NCI-H526 treated with DMSO at 0.1 percent for 48 hours (cell line): ENCODE data around the gene C5orf22.
"Not testable (repeated sequence)": the region's sequence is repeated elsewhere in the genome, so short reads cannot be mapped to it uniquely, and the experiment has no call there.

Experiments
- DNase-seq: peaks from one replicate; lab custom pipeline; 2025; lab: John Stamatoyannopoulos, UW

The C5orf22 gene

GRCh38 chr5:31554552-31554951 is 22.5 kb downstream of the C5orf22 start:
- no peak for DNase-seq

DNA sequence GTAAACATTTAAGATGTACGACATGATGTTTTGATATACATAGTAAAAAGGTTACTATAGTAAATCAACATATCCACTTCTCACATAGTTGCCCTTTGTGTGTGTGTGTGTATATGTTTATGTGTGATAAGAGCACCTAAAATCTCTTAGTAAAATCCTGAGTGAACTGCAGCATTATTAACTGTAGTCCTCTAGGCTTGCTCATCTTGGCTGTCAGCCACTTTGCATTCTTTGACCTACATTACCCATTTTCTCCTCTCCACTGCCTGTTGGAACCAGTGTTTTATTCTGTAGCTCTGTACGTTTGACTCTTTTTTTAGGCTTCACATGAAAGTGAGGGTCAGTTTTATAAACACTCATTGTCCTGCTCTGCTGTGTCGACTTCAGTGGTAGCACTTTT is 24.4 kb downstream of the C5orf22 start:
- no peak for DNase-seq

- DNase-seq, result no peak
Measured at GRCh38 chr5:31559942-31560341, 27.8 kb downstream of the C5orf22 start.

GRCh38 chr5:31561946-31562345 is 29.8 kb downstream of the C5orf22 start:
- DNase-seq, result no peak

DNA sequence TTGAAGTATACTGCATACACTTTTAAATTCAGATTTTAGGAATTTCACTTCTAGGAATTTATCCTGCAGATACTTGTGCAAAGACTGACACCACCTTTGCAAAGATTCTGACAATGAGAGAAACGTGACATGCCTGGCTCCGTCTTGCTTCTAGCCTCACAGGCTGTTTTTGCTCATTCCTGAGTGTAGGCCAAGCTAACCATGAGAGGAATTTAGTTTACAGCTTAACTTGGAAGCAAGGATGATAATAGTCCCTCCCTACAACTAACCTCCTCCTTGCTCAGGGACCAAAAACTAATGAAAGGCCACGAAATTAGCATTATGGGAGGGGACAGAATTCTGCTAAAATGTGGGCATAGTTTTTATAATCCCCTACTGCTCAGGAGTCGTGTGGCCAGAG is 31.1 kb downstream of the C5orf22 start:
- DNase-seq, result no peak

GRCh38 chr5:31566362-31566761 is 34.3 kb downstream of the C5orf22 start:
- DNase-seq, result not testable (repeated sequence)

GRCh38 chr5:31568302-31568835 is 36.3 kb downstream of the C5orf22 start:
- no peak for DNase-seq

- no peak for DNase-seq
Measured at GRCh38 chr5:31569068-31569467, 37.0 kb downstream of the C5orf22 start.

GRCh38 chr5:31573494-31574142 is 41.5 kb downstream of the C5orf22 start:
- DNase-seq, result no peak

- DNase-seq, result no peak
Measured at GRCh38 chr5:31574772-31575171, 42.7 kb downstream of the C5orf22 start.

- DNase-seq, result no peak
Measured at GRCh38 chr5:31577438-31577837, 45.3 kb downstream of the C5orf22 start.

DNA sequence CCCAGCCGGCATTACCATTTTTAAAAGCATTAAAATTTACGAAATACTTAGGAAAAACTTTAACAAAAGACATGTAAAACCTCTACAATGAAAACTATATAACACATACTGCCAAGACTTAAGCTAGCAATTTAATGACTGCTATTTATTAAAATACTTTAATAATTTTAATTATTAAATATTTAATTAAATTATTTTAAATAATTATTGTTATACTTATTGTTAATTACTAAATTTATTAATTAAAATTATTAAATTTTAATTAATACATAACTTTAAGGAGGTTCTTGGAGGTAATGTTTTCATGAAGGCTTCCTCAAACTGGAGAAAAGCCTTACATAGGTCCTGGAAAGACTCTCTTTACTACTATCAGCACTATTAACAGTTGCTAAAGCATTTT is 47.5 kb downstream of the C5orf22 start:
- DNase-seq, result no peak

- DNase-seq, result peak; percentile 39
Measured at GRCh38 chr5:31581498-31582099, 49.5 kb downstream of the C5orf22 start.

DNA sequence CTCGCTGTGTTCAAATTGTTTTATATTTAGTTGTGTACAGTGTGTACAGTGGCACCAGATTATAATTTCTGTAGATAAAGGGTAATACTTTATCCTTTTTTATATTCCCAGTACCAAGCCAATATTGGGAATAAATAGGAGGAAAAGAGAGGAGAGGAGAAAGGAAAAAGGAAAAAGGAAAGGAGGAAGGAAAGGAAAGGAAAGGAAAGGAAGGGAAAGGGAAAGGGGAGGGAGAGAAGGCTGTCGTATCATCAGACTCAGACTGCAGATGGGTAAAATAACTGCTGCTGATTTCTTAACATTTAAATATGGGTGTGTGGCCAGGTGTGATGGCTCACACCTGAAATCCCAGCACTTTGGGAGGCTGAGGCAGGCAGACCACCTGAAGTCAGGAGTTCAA is 51.0 kb downstream of the C5orf22 start:
- no peak for DNase-seq

DNA sequence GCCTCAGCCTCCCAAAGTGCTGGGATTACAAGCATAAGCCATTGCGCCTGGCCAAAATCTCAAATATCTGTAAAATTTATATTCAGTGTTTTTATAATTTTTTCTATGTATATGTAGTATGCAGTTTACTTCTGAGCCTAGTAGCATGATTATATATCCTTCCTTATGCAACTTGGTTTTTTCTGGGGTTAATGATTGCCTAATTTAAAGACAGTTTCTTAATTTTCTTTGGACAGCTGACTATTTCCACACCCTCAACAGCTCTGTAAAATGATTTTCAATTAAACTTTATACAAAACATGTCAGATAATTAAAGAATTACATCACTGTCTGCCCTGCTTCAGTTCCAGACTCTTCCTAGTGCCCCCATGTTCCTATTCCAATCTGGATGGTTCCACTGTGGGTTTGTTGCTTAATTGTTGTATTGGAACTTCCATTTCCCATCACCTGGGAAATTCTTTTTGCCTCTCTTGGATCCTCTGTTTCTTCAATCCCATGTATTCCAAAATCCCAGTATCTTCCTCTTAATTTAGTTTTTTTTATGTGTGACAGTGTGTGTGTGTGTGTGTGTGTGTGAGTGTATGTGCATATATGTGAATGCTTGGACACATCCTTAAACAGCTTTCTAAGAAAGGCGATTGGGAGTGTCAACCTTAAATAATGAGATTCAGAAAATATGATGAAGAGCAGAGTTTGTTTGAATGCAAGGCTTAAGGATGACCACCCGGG is 53.2 kb downstream of the C5orf22 start:
- DNase-seq, result no peak

DNA sequence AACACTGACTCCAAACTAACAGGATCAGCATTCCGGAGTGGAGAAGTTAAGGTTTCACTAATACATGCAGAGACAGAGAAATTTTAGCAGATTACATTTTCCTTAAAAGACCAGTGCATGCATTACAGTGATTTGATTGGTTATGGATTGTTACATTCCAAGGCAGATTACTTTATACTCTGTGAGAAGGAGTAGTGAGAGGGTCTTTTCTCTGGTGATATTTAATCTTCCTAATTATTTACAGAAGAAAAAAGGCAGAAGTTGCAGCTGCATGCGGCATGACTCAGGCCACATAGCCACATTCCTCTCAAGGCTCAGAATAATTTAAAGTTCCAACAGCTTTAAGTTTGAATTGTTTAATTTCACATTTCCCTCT is 53.8 kb downstream of the C5orf22 start:
- DNase-seq, result no peak

GRCh38 chr5:31587546-31587945 is 55.4 kb downstream of the C5orf22 start:
- peak; percentile 50 for DNase-seq

DNA sequence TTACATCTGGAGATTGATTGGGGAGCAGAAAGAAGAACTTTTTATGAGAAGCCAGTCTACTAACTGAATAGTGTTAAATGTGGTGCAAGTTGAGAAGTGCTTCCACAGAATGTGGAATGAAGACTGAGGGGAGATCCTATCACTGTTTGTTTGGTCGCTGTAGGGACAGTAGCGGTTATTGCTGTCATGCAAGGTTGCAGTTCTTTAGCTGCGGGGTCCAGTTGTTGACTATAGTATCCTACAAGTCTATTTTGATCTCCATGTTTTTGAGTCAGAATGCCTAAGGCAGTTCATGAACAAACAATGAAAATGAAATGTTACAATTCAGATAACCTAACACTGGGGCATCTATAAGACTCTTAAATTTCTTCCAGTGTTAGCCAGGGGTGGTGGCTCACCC is 61.6 kb downstream of the C5orf22 start:
- no peak for DNase-seq

GRCh38 chr5:31596354-31596753 is 64.3 kb downstream of the C5orf22 start:
- no peak for DNase-seq

DNA sequence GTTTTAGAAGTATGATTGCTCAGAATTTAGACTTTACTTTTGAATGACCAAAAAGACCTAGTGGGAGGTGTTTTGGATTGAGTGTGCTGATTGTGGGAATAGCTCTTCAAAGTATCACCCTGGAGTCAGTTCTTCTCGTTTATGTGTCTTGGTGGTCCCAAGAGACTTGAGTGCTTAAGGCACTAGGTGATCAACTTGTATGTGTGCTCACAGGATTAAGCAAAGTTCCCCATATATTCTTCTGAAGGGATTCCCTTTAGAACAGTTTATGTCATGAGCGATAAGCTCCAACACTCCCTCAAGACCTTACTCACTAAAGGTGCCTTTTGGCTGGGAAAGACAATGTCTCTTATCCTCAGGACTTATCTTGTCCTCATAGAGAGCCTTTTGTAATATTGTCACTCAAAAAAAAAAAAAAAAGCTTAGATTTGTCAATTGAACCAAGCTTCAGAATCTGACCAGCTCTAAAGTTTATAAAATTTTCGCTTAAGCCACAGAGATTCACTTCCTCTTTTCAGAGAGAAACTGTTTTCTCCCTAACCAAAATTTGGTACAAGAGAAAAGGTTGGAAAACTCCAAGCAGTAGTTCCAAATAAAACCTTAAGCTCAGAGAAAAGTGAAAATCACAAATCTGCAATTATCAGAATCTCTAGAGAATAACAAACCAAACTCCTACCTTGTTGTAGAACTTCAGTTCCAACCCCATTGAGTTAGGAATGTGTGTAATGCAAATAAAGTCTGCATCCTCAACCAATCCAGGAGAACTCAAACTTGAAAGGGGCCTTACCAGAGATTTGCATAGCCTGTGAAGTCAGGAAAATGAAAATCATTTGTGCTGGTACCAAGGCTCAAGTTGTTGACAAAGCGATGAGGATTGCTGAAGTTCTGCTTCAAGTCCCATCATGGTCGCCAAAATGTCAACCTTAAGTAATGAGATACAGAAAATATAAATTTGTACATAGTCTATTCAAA is 66.8 kb downstream of the C5orf22 start:
- peak; percentile 4 for DNase-seq

- DNase-seq, result not testable (repeated sequence)
Measured at GRCh38 chr5:31602305-31602704, 70.2 kb downstream of the C5orf22 start.

- DNase-seq, result no peak
Measured at GRCh38 chr5:31604240-31604639, 72.1 kb downstream of the C5orf22 start.
